SK-MEL-5 (cell line): ENCODE data around the gene WWP2. TPM values are rescaled to one million over a fixed set of nuclear protein-coding genes. Genes with fewer than 3 reads are reported as not detected.
A peak's percentile ranks its signal among the peaks of the same experiment; 100 is the strongest.
"Not testable (repeated sequence)": the region's sequence is repeated elsewhere in the genome, so short reads cannot be mapped to it uniquely, and the experiment has no call there.

Experiments
- DNase-seq: peaks from one replicate; pipeline ENCODE4 v3.0.0-alpha.2; 2016; ENCODE audit warnings: low read depth, low spot score
- in situ Hi-C: cut with HindIII; loops from 2 replicates; pipeline ENCODE4 v1.10.0; 2016; ENCODE audit warnings: low sequenced_read_pairs, high pct_unique_total_duplicates, low pct_unique_long_range_greater_than_20kb
- total RNA-seq: library from RNA; depleted of rRNA; stranded (reverse); fragments of >200 nt; shearing (Covaris generic); gene quantifications from 2 replicates; pipeline ENCODE4 v1.2.3, GENCODE V29; 2014

The WWP2 gene
- total RNA-seq, 1 experiment from 2014 or later, result 13.9 TPM

- in situ Hi-C loops, result no loop called here
- no peak for DNase-seq
These were observed 56.9 kb downstream of the WWP2 start for GRCh38 chr16:69818891-69819545.

DNA sequence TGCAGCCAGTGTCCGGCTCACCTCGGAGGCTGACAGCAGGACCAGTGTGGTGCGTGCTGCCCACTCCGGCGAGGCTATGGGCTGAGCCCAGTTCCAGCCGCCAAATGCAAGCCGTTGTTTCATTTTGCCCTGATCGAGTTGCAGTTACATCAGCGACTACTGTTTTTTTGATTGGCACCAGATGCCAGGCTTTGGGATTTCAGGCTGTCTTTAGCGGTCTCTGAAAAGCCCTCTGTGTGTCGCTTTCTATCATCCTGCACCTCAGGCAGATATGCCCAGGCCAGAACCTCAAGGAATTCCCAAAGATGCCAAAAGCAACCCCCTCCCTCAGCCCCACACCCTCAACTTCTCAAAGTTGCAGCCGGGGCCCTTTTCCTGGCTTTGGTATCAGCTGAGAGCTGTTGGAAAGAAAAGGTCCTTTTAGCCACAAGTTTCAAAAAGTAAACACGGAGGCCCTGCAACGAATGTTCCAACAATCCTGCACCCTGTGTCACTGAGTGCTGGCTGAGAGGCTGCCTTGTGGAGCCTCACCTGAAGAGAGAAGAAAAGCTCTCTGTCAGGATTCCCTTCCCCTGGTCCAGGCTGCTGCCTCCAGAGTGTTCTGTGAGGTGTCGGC is 58.9 kb downstream of the WWP2 start:
- in situ Hi-C loops, result no loop called here
- no peak for DNase-seq

DNA sequence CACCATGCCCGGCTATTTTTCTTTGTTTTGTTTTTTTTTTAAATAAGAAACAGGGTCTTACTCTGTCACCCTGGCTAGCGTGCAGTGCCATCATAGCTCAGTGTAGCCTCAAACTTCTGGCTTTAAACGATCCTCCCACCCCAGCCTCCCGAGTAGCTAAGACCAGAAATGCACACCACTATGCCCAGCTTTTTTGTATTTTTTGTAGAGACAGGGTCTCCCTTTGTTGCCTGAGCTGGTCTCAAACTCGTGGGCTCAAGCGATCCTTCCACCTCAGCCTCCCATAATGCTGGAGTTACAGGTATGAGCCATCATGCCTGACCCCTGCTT is 59.7 kb downstream of the WWP2 start:
- in situ Hi-C loops, result no loop called here

DNA sequence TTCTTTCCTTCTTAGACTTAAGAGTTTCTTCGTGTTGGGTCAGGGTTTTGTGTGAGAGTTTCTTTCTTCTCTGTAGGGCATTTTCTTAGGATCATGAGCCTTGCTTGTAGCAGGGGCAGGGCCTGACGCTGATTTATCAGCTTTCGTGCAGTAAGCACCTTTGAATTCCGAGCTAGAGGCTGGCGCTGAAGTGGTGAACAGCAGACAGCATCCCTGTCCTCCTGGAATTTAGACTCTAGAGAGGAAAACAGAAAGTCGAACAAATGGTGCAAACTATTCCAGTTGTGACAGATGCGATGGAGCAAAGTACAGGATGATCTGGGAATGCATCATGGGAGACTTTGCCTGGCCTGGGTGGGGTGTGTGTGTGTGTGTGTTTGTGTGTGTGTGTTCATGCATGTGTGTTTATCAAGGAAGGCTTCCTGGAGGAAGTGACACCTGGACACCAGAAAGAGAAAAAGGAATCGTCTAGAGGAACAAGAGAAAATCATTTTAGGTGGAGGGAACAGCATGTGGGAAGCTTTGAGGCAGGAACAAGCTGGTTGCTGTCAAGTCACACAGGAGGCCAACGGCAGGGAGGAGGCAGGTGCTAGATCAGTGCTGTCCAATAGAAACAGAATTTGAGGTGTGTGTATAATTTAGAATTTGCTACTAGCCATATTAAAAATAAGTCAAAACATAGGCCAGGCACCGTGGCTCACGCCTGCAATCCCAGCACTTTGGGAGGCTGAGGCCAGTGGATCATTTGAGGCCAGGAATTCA is 60.2 kb downstream of the WWP2 start:
- DNase-seq, result no peak
- in situ Hi-C loops, result no loop called here

More for the DNA sequence above, 59.7 kb downstream of the WWP2 start:
- no peak for DNase-seq

DNA sequence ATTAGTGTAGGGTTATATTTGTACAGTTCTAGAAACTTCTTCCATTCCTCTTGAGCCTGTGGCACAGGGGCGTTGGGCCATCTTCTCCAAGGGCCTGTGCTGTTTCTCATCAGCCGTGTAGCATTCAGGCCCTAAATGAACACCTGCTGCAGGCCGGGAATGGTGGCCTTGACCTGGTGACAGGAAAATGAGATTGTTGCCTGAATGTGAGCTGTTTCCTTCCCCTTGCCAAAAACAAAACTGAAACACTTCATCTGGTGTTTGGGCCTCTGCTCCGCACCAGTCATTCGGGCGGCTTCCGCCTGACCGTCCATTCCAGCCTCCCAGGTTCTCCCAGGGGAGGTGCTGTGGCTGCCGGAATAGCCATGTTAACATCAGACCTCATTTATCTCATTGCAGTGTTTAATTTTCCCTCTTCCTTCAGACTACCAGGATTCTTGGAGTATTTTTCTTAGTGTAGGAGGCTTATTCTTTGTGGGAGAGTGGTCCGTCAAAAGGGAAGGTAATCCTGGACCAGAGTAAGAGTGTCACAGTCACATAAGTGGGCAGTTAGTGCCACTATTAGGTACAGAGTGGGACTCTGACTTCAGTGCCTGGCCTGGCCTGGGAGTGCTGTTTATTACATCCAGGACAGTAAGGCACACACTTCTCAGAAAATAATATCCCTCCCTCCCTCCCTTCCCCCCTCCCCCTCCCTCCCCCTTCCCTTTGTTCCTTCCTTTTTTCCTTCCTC is 61.9 kb downstream of the WWP2 start:
- in situ Hi-C loops, result no loop called here
- DNase-seq, result no peak

DNA sequence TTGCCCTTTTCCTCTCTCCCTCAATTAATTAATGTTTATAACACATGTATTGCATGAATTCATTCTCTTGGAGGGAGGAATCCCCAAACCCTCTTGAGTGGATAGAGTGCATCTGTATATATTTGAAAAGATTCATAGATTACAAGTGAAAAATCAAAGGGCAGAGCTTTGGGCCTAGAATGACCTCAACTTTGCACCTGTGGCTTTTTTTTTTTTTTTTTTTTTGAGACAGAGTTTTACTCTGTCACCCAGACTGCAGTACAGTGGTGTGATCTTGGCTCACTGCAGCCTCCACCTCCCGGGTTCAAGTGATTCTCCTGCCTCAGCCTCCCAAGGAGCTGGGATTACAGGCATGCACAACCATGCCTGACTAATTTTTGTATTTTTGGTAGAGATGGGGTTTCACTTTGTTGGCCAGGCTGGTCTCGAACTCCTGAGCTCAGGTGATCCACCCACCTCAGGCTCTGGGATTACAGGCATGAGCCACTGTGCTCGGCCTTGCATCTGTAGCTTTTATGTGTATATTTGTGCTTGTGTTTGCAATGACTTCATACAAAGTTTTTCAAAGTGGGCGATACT is 62.5 kb downstream of the WWP2 start:
- in situ Hi-C loops, DNase-seq: not testable (repeated sequence)

GRCh38 chr16:69827524-69827923 is 65.4 kb downstream of the WWP2 start:
- no peak for DNase-seq
- in situ Hi-C loops, result no loop called here

DNA sequence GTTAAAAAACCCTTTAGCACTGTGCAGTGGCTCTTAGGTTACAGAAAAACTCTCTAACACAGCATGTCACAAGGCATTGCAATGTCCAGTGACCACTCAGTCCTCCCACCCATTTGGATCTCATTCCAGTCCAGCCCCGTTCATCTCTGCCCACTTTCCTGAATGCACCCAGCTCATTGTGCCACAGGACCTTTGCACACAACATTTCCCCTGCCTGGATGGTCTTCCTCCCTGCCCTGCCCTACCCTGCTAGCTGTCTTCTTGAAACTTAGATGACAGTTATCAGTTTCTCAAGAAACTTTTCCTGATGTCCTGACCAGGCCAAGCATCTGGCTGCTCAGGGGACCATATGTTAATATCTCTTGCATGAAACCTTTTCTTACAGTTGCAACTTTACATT is 67.2 kb downstream of the WWP2 start:
- no peak for DNase-seq
- in situ Hi-C loops, result no loop called here

DNA sequence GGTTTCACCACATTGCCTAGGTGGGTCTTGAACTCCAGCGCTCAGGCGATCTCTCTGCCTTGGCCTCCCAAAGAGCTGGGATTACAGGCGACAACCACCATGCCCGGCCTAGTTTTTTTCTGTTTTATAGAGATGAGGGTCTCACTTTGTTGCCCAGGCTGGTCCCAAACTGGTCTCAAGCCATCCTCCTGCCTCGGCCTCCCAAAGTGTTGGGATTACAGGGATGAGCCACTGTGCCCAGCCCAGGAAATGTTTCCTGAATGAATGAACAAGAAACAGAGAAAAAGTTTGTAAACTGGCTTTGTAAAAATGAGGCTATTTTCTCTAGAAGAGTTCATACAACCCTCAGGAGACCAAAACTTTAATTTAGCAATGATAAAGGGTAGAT is 68.0 kb downstream of the WWP2 start:
- no peak for DNase-seq
- in situ Hi-C loops, result no loop called here

DNA sequence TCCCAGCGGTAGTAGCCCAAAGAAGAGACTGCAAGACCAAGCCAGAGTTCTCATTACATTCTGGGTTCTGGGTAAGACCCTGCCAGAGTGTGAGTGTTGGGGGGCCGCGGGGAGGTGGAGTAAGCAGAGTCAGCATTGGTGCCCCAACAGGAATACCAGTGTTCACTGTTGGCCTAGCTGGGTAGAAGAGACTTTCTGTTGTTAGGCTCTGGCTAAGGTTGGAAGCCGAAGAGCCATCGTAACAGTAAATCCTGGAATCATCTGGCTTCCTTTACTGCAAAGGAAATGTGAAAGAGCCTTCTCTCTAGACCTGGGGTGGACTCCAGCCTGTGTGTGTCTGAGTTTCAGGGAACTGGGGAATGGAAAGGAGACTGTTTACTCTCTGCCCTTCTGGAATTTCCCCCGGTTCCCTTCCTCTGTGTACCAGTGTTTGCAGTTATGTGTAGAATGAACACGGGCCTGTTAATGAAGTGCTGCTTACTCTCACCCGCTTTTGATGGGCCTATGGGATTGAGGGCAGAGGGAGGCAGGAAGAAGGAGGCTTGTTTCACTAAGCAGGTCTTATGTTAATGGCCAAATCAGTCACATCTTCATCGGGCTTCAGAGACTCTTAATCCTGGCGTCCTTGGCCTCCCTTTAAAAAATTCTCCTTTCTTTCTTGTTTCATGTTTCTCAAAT is 68.5 kb downstream of the WWP2 start:
- no peak for DNase-seq

GRCh38 chr16:69831212-69832123 is 69.3 kb downstream of the WWP2 start:
- DNase-seq, result no peak
- in situ Hi-C loops, result no loop called here

More for the DNA sequence above, 68.5 kb downstream of the WWP2 start:
- in situ Hi-C loops, result no loop called here

GRCh38 chr16:69833357-69834282 is 71.5 kb downstream of the WWP2 start:
- in situ Hi-C loops, result no loop called here
- peak; percentile 67 for DNase-seq

- no peak for DNase-seq
- in situ Hi-C loops, result no loop called here
These were observed 72.8 kb downstream of the WWP2 start for GRCh38 chr16:69834807-69835466.

DNA sequence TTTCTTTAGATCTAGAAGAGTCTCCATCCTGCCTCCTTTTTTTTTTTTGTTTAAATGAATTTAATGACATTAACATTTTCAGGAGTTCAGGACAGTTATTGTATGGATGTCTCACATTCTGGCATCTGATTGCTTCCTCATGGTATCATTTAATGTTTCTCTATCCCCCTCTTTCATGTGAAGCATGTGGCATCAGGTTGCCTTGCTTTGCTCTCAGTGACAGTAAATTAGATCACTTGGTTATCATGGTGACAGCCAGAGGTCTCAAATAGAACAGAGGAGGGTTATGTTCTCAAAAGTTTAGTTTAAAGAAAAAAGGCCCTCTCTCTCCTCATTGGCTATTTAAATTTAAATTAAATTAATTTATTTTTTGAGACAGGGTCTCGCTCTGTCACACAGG is 74.1 kb downstream of the WWP2 start:
- no peak for DNase-seq
- in situ Hi-C loops, result no loop called here

DNA sequence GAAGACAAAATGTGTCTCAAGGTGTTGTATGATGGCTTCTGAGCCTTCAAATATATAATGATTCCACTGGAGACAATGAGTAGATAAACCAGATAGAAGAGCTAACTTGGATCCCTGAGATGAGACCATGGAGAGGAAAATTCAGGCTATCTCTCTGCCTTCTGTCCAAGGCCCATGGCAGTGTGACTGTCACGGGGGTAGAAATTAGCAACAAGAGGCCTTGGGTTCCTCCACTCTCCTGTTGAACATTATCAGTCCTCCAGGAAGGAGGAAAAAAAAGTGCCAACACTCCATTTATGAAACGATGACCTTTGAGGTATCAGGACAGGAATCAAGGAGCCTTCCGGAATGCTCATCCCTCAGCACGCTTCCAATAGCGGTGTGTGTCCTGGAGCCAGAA is 75.2 kb downstream of the WWP2 start:
- no peak for DNase-seq
- in situ Hi-C loops, result no loop called here
